HL-60 (cell line): ENCODE data around the gene HSD17B12.
A peak's percentile ranks its signal among the peaks of the same experiment; 100 is the strongest.

Source experiments
- DNase-seq, 2 experiments: peaks; one replicate each; pipeline ENCODE4 v3.0.0-alpha.2; 2010 to 2020; ENCODE audit warnings: low read depth in 1 of 2, low spot score in 1 of 2
- H3K27ac ChIP-seq: fragments of 250-450 bp; sonication (Bioruptor Pico); replicated peaks from 2 replicates; pipeline ENCODE4 v1.5.1; 2020; ENCODE audit warnings: mild to moderate bottlenecking, moderate library complexity
- H3K27me3 ChIP-seq: fragments of 250-450 bp; sonication (Bioruptor Pico); 2 replicates; pipeline ENCODE4 v1.5.1; 2021; ENCODE audit warnings: mild to moderate bottlenecking, moderate library complexity; ENCODE audit not compliant: insufficient read depth, poor library complexity, severe bottlenecking
- H3K4me3 ChIP-seq: replicated peaks from 2 replicates; pipeline ENCODE4 v1.5.1; 2011; ENCODE audit warnings: mild to moderate bottlenecking, control low read depth, low read length; ENCODE audit not compliant: insufficient read depth
- CTCF ChIP-seq: IDR thresholded peaks from one replicate; pipeline ENCODE4 v1.5.1; 2011; ENCODE audit warnings: low read length, control low read depth, inconsistent platforms; ENCODE audit not compliant: insufficient read depth
- GABPA ChIP-seq: IDR thresholded peaks from 2 replicates; pipeline ENCODE4 v1.6.1; 2012; ENCODE audit warnings: low read depth
- POLR2AphosphoS5 ChIP-seq: IDR thresholded peaks from 2 replicates; pipeline ENCODE4 v1.6.1; 2012; ENCODE audit warnings: low read depth
- REST ChIP-seq: IDR thresholded peaks from 2 replicates; pipeline ENCODE4 v1.6.1; 2012; ENCODE audit warnings: low read depth; ENCODE audit not compliant: insufficient replicate concordance
- SPI1 ChIP-seq: IDR thresholded peaks from 2 replicates; pipeline ENCODE4 v1.6.1; 2012; ENCODE audit warnings: low read depth, mild to moderate bottlenecking, borderline replicate concordance

HSD17B12 gene

GRCh38 chr11:43690929-43691725 is 10.6 kb downstream of the HSD17B12 start:
- peak; percentile 94 for TF ChIP-seq SPI1
- TF ChIP-seq POLR2AphosphoS5 = no peak
- peak in 1 of 2 experiments; percentile 62 for DNase-seq
- Histone ChIP-seq H3K27me3 (no peaks in the 10 kb centered on the region), H3K27ac (no peak overlapping the region), H3K4me3 (no peak overlapping the region)

GRCh38 chr11:43691806-43692205 is 11.3 kb downstream of the HSD17B12 start:
- H3K27ac ChIP-seq = no peak overlapping the region
- H3K4me3 ChIP-seq = no peak overlapping the region
- no peak for DNase-seq
- H3K27me3 ChIP-seq = no peaks in the 10 kb centered on the region
- TF ChIP-seq SPI1 (no peak), POLR2AphosphoS5 (no peak), GABPA (no peak), CTCF (no peak), REST (no peak)

GRCh38 chr11:43693069-43693468 is 12.5 kb downstream of the HSD17B12 start:
- DNase-seq = no peak
- no peak overlapping the region for H3K4me3 ChIP-seq
- no peak for TF ChIP-seq CTCF
- TF ChIP-seq REST = no peak
- no peak for TF ChIP-seq POLR2AphosphoS5
- no peak for TF ChIP-seq GABPA
- no peak for TF ChIP-seq SPI1
- no peak overlapping the region for H3K27ac ChIP-seq
- no peaks in the 10 kb centered on the region for H3K27me3 ChIP-seq

GRCh38 chr11:43693731-43694130 is 13.2 kb downstream of the HSD17B12 start:
- H3K27ac ChIP-seq = no peak overlapping the region
- no peak for DNase-seq

More at GRCh38 chr11:43693731-43694130, 13.2 kb downstream of the HSD17B12 start:
- H3K4me3 ChIP-seq = no peak overlapping the region
- no peaks in the 10 kb centered on the region for H3K27me3 ChIP-seq
- TF ChIP-seq CTCF (no peak), REST (no peak), GABPA (no peak), SPI1 (no peak), POLR2AphosphoS5 (no peak)
